HG03139 (cell line): Measurements from ENCODE around the gene POU3F3.

ENCODE experiments used
- ATAC-seq: cut with Tn5 transposase; IDR thresholded peaks from one replicate; pipeline ENCODE4 v1.9.1; 2021; ENCODE audit not compliant: unreplicated experiment

POU3F3 gene

GRCh38 chr2:104846786-104847585, 6.9 kb upstream of the POU3F3 start:
- no peak for ATAC-seq

GRCh38 chr2:104847586-104848160, 6.2 kb upstream of the POU3F3 start:
- no peak for ATAC-seq

GRCh38 chr2:104848526-104848925, 5.4 kb upstream of the POU3F3 start:
- ATAC-seq = no peak

GRCh38 chr2:104849101-104849500, 4.8 kb upstream of the POU3F3 start:
- ATAC-seq = no peak

- no peak for ATAC-seq
Observed at GRCh38 chr2:104849618-104850141, 4.2 kb upstream of the POU3F3 start.

GRCh38 chr2:104850361-104851290, 3.3 kb upstream of the POU3F3 start:
- ATAC-seq = no peak

- no peak for ATAC-seq
Observed at GRCh38 chr2:104851291-104852089, 2.4 kb upstream of the POU3F3 start.

- no peak for ATAC-seq
Observed at GRCh38 chr2:104852090-104852666, 1.7 kb upstream of the POU3F3 start.

GRCh38 chr2:104854498-104855220, 744 bp downstream of the POU3F3 start:
- no peak for ATAC-seq

GRCh38 chr2:104855221-104856085, 1.5 kb downstream of the POU3F3 start:
- ATAC-seq = no peak

GRCh38 chr2:104856086-104856972, 2.4 kb downstream of the POU3F3 start:
- ATAC-seq = no peak

- no peak for ATAC-seq
Observed at GRCh38 chr2:104856973-104857261, 3.0 kb downstream of the POU3F3 start.

GRCh38 chr2:104857262-104858005, 3.5 kb downstream of the POU3F3 start:
- ATAC-seq = no peak

- no peak for ATAC-seq
Observed at GRCh38 chr2:104858006-104858978, 4.4 kb downstream of the POU3F3 start.

GRCh38 chr2:104859291-104859765, 5.4 kb downstream of the POU3F3 start:
- ATAC-seq = no peak
